Vagina (tissue), 2 donors: ENCODE measurements around the gene TTC32. TPM values are rescaled to one million over a fixed set of nuclear protein-coding genes. Genes with fewer than 3 reads are reported as not detected.

Experiments used
- DNase-seq, 2 donors: peaks; one replicate each; pipeline ENCODE4 v3.0.0-alpha.2; 2017; ENCODE audit errors: extremely low spot score in 2 of 2
- H3K27ac ChIP-seq: fragments of 200-600 bp; sonication (generic); one replicate; pipeline ENCODE4 v1.5.1; 2019
- H3K27me3 ChIP-seq: fragments of 200-600 bp; sonication (generic); one replicate; pipeline ENCODE4 v1.5.1; 2019
- H3K36me3 ChIP-seq, 2 donors: fragments of 200-600 bp; sonication (generic); one replicate each; pipeline ENCODE4 v1.5.1; 2017 to 2019
- H3K4me1 ChIP-seq: fragments of 200-600 bp; sonication (generic); one replicate; pipeline ENCODE4 v1.5.1; 2019
- H3K4me3 ChIP-seq, 2 donors: fragments of 200-600 bp; sonication (generic); 1 replicate in 1 of 2; 2 replicates in 1 of 2; pipeline ENCODE4 v1.5.1; 2016 to 2019
- H3K9me3 ChIP-seq: fragments of 200-600 bp; sonication (generic); one replicate; pipeline ENCODE4 v1.5.1; 2019
- POLR2A ChIP-seq, 2 donors: fragments of 450-650 bp; IDR thresholded peaks; one replicate each; pipeline ENCODE4 v1.6.1; 2017; ENCODE audit warnings: antibody characterized with exemption in 2 of 2, mild to moderate bottlenecking in 2 of 2, moderate library complexity in 2 of 2
- POLR2AphosphoS5 ChIP-seq, 2 donors: sonication (generic); formaldehyde crosslinking; IDR thresholded peaks; one replicate each; pipeline ENCODE4 v1.9.0; 2017; ENCODE audit warnings: antibody characterized with exemption in 2 of 2, mild to moderate bottlenecking in 2 of 2, low read depth in 1 of 2; ENCODE audit not compliant: insufficient read depth in 1 of 2
- intact Hi-C: fragments of 100-400 bp; cut with DNase I; formaldehyde crosslinking; loops from one replicate; pipeline ENCODE4 v1.15.1; 2023
- total RNA-seq: library from RNA; depleted of rRNA; stranded (reverse); fragments of >200 nt; gene quantifications from one replicate; pipeline ENCODE4 v1.2.3, GENCODE V29; 2016
- TF ChIP-seq, protein P1 (sequence below), 3 experiments: fragments of 450-650 bp in 2 of 3; fragments of 200-600 bp in 1 of 3; sonication (generic) in 1 of 3; IDR thresholded peaks; one replicate each; pipeline ENCODE4 v1.5.1; 2017 to 2019; ENCODE audit warnings: antibody characterized with exemption in 3 of 3, mild to moderate bottlenecking in 2 of 3, moderate library complexity in 2 of 3

Gene TTC32
- total RNA-seq, 1 donor from 2014 or later: 15.2 TPM

- intact Hi-C loops: no loop called here
Observed at GRCh38 chr2:19886261-19886660, 15.5 kb downstream of the TTC32 start.

DNA sequence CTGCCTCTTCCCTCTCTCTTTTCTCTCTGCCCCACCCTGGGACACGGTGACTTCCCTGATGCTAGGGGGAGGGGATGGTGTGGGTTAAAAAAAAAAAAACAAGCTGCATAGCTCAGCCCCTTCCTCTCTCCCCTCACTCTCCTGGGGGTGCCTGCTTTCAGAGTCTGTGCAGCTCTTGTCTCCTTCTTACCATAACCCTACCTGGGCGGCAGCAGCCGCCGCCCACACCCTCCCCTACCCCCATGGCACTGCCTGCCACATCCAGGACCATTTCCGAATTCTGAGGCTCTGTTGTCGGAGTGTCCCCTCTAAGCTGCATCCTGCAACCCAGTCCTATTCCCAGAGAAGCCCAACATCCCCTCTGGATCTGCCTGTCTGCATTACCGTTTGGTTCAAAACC is 16.0 kb downstream of the TTC32 start:
- intact Hi-C loops: no loop called here

More at GRCh38 chr2:19886261-19886660, 15.5 kb downstream of the TTC32 start:
- H3K4me1 ChIP-seq: peaks cover 15% of the 10 kb centered on the region
- no peaks in the 10 kb centered on the region for H3K36me3 ChIP-seq
- no peaks in the 10 kb centered on the region for H3K9me3 ChIP-seq
- no peak overlapping the region for H3K4me3 ChIP-seq
- TF ChIP-seq POLR2AphosphoS5 (IDR thresholded peaks at IDR 0.05; ENCODE audit: insufficient read depth in 1 of 2, low read depth in 1 of 2) (no peak), POLR2A (IDR thresholded peaks at IDR 0.05) (no peak)
- TF ChIP-seq, protein P1, sequence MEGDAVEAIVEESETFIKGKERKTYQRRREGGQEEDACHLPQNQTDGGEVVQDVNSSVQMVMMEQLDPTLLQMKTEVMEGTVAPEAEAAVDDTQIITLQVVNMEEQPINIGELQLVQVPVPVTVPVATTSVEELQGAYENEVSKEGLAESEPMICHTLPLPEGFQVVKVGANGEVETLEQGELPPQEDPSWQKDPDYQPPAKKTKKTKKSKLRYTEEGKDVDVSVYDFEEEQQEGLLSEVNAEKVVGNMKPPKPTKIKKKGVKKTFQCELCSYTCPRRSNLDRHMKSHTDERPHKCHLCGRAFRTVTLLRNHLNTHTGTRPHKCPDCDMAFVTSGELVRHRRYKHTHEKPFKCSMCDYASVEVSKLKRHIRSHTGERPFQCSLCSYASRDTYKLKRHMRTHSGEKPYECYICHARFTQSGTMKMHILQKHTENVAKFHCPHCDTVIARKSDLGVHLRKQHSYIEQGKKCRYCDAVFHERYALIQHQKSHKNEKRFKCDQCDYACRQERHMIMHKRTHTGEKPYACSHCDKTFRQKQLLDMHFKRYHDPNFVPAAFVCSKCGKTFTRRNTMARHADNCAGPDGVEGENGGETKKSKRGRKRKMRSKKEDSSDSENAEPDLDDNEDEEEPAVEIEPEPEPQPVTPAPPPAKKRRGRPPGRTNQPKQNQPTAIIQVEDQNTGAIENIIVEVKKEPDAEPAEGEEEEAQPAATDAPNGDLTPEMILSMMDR (IDR thresholded peaks at IDR 0.05): no peak
- no peak for DNase-seq
- no peak overlapping the region for H3K27ac ChIP-seq
- no peaks in the 10 kb centered on the region for H3K27me3 ChIP-seq

GRCh38 chr2:19883971-19884720 is 17.6 kb downstream of the TTC32 start:
- H3K27ac ChIP-seq: no peak overlapping the region
- DNase-seq: peak; percentile 58 to 76
- H3K4me1 ChIP-seq: peaks cover 5% of the 10 kb centered on the region
- no peaks in the 10 kb centered on the region for H3K27me3 ChIP-seq
- intact Hi-C loops: no loop called here
- no peaks in the 10 kb centered on the region for H3K9me3 ChIP-seq
- TF ChIP-seq, protein P1 (IDR thresholded peaks at IDR 0.05): no peak
- no peak for TF ChIP-seq POLR2A (IDR thresholded peaks at IDR 0.05)
- no peak for TF ChIP-seq POLR2AphosphoS5 (IDR thresholded peaks at IDR 0.05; ENCODE audit: insufficient read depth in 1 of 2, low read depth in 1 of 2)
- no peaks in the 10 kb centered on the region for H3K36me3 ChIP-seq
- no peak overlapping the region for H3K4me3 ChIP-seq

More for the DNA sequence above, 16.0 kb downstream of the TTC32 start:
- Histone ChIP-seq H3K9me3 (no peaks in the 10 kb centered on the region), H3K4me1 (peaks cover 15% of the 10 kb centered on the region), H3K36me3 (no peaks in the 10 kb centered on the region), H3K27me3 (no peaks in the 10 kb centered on the region), H3K4me3 (no peak overlapping the region), H3K27ac (no peak overlapping the region)
- no peak for DNase-seq
- TF ChIP-seq POLR2AphosphoS5 (IDR thresholded peaks at IDR 0.05; ENCODE audit: insufficient read depth in 1 of 2, low read depth in 1 of 2) (no peak), POLR2A (IDR thresholded peaks at IDR 0.05) (no peak)
- TF ChIP-seq, protein P1 (IDR thresholded peaks at IDR 0.05): no peak

GRCh38 chr2:19883486-19883885 is 18.3 kb downstream of the TTC32 start:
- intact Hi-C loops: no loop called here
- Histone ChIP-seq H3K4me1 (no peaks in the 10 kb centered on the region), H3K36me3 (no peaks in the 10 kb centered on the region), H3K4me3 (no peak overlapping the region), H3K27ac (no peak overlapping the region), H3K27me3 (no peaks in the 10 kb centered on the region), H3K9me3 (no peaks in the 10 kb centered on the region)
- peak; percentile 58 to 69 for DNase-seq
- TF ChIP-seq POLR2A (IDR thresholded peaks at IDR 0.05) (no peak), POLR2AphosphoS5 (IDR thresholded peaks at IDR 0.05; ENCODE audit: insufficient read depth in 1 of 2, low read depth in 1 of 2) (no peak)
- TF ChIP-seq, protein P1 (IDR thresholded peaks at IDR 0.05): no peak

GRCh38 chr2:19882286-19882685 is 19.5 kb downstream of the TTC32 start:
- no peak for TF ChIP-seq POLR2AphosphoS5 (IDR thresholded peaks at IDR 0.05; ENCODE audit: insufficient read depth in 1 of 2, low read depth in 1 of 2)
- TF ChIP-seq, protein P1 (IDR thresholded peaks at IDR 0.05): no peak
- TF ChIP-seq POLR2A (IDR thresholded peaks at IDR 0.05): no peak
- Histone ChIP-seq H3K4me3 (no peak overlapping the region), H3K27me3 (no peaks in the 10 kb centered on the region), H3K4me1 (no peaks in the 10 kb centered on the region), H3K36me3 (no peaks in the 10 kb centered on the region), H3K27ac (no peak overlapping the region), H3K9me3 (no peaks in the 10 kb centered on the region)
- DNase-seq: no peak
- intact Hi-C loops: no loop called here
